NCI-H345 (cell line): Measurements from ENCODE around the gene NCK2.
A peak's percentile ranks its signal among the peaks of the same experiment; 100 is the strongest.

Experiments used
- DNase-seq: peaks from one replicate; lab custom pipeline; 2025; lab: John Stamatoyannopoulos, UW

NCK2 gene

DNA sequence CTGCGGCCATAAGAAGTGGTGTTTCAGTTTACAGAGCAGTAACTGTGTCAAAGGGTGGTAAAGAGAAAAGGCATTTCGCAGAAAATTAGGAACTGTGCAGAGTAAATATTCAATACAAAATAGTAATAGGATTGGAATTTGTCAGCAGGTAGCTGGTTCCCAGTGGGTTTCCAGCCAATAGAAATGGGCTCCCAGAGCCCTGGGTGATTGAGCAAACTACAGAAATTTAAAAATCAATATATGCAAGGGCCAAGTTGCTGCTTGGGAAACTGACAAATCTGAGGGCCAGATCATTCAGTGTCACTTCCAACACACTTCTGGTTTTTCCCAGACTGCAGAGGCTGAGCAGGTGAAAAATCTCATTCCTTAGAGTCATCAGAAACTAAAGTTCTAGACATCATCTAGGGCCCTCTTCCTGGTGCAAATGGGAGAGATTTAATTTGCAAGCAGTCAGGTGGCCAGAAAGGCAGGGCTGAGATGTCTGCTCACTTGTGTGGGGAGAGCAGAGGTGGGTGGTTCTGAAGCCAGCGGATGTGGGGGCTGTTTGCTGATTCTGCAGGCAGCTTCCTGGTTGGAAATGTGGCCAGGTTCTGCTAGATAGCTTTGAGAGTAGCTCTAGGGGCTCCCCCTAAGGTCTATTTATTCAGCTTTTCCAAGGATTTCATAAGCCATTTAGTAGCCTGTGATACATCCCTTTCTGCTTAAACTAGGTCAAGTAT, 182.4 kb downstream of the NCK2 start:
- peak; percentile 25 for DNase-seq

DNA sequence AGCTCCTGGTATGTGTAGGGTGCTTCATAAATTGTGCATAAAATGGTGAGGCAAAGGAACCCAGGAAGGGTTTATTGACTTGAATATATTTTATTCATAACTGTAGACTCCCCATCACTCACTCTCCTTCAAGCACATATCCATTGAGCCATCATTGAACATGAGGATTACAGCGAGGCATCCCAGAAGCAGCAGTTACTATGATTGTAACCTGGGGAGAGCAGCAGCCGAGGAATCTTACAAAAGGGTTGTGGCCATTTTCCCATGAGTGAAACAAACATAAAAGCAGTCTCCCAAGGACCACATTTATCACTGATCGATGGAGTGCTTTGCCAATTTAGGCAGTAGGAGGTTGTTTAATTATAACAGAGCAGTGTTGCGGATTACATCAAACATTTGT, 183.4 kb downstream of the NCK2 start:
- DNase-seq, result no peak

DNA sequence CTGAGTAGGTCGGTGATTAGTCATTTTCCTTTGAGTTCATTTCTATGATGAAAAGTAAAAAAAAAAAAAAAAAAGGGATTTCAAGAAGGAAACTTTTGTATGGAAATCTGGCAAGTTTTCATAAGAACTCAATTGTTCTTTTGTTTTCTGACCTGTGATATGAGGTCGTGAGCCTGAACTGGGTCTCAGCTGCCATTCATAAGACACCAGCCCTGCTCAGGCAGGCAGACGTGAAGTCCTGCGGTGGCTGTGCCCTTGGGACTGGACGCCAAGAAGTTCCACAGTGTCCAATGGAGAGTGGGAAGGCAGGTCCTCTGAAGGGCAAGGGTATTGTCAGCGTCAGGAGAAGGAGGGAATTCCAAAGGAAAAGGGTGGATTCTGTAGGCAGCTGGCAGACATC, 183.9 kb downstream of the NCK2 start:
- DNase-seq, result no peak

DNA sequence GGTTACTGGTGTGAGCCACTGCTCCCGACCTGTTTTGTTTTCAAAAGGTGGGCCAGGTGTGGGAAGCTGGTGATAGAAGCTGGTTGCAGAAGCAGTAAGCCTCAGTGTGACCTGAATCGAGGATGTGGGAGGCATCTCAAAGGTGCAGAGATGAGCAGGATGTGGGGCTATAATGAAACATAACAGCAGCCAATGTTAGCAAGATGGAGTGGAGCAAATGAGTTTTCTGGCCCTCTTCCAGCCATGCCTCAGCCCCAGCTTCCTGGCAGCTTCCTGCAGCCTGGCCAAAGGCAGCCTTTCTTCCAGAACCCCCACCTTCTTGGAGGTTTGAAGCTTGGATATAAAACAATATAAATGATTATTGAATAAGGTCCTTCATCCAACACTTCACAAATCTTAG, 184.8 kb downstream of the NCK2 start:
- peak; percentile 17 for DNase-seq

DNA sequence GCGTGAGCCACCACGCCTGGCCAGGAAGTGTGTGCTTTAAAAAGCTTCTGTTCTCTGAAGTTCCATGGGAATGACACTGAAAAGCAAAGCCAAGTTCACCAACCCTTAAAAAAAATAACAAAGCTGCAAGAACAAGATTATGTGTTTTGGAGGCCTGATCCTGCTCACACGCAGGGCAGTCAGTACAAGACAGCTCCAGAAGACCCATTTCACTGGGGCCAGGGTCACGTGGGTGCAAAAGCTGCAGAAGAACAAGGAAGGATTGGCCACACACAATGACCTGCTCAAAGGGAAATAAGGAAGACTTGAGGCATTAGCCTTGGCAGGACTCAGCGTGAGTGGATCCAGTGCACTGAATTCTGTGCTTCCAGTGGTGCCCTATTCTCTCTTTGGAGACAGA, 187.9 kb downstream of the NCK2 start:
- no peak for DNase-seq

DNA sequence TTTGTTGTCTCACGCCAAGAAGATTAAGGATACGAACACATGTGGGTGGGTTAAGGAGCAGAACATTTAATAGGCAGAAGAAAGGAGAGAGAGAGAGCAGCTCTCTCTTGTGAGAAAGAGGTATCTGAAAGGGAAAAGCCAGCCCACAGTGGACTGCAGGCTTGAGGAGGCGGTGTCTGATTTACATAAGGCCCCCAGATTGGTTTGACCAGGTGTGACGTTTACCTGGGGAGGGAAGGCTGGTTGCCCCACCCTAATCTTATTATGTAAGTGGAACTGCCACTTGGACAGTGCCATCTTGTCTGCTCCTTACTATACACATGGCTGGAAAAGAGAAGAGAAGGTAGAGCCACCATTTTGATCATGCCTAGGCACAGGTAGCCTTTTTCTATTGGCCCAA, 189.2 kb downstream of the NCK2 start:
- DNase-seq, result no peak

DNA sequence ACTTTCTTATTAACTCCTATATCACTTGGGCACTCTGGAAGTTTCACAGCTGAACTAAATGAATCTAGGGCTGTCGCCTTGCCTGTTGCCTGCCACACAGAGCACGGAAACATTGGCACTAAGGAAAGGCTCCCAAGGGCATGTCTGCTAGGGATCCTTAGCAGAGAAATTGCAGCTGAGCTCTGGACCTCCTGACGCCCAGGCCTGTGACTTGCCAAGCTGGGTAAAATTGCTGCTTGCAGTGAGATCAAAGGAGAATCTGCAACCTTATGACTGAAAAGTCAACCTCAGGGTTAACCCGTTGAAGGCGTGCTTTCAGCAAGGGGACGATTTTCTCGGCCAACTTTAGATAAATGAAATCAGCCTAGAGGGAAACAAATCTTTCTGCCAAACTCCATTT, 189.8 kb downstream of the NCK2 start:
- no peak for DNase-seq

DNA sequence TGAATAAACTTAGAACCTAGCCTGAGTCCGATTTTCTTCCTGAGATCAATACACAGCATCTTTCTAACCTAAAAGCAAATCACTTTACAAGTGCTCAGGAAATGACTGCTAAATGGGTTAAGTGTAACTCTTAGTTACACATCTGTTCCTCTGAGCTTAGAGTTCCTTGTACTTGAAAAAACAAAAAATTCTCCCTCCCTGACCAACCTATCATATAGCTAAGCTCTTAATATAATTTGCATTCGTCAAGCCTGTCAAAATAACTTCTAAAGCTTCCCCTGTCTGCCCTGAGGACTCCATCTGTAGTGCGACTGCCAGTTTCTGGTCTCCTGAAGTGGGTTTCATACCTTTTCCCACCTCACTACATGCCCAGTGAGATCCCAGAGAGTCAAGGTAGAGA, 190.4 kb downstream of the NCK2 start:
- no peak for DNase-seq

DNA sequence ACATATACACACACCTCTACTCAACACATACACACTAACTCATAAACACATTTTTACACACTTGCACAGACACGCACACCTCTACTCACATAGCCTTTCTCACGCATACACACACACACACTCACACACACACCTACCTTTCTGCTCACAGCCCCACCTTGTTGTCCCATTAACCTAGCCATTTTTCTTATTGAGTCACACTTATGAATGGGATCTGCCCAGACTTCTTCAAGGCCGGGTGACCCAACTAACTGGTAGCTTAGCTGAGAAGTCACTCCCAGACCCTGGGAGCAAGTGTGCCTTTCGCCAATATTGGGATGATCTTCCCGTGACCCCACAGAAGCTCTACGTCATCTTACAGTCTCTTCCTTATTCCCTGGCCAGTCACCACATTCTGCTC, 192.2 kb downstream of the NCK2 start:
- no peak for DNase-seq

DNA sequence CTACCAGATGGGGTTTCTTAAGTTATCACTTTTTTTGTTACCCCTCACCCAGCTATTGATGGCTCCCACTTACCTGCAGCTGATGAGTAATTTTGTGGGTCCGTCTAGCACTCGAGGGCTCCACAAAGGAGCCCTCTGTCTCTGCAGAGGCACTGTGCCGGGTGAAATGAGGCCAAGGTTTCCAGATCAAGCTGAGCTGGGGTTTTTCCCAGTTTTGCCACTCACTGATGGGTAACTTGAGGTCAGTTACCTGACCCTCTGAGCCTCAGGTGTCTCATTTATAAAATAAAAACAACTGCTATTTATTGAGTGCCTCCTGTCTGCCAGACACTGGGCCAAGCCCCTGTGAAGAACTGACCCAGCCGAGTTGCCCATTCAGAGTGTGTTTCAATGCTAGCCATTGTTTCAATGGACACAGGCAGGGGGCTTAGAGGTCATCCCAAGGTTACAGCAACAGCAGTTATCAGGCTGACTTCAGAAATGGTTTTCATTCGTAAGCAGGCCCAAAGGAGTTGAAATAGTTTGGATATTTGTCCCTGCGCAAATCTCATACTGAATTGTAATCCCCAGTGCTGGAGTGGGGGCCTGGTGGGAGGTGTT, 192.9 kb downstream of the NCK2 start:
- no peak for DNase-seq
